ENCODE results near the gene DHCR7.

- no peak for TF ChIP-seq CTCF (IDR thresholded peaks at IDR 0.05; ENCODE audit: insufficient read depth, low read length, poor library complexity, severe bottlenecking)
- TF ChIP-seq EZH2phosphoT487 (conservative IDR thresholded peaks at IDR 0.05; ENCODE audit: low read length), result no peak
Observed at GRCh38 chr11:71410363-71410966, 37.7 kb downstream of the DHCR7 start.

Data from SU-DHL-6 (cell line).